Subcutaneous abdominal adipose tissue (tissue), 5 donors: Measurements from ENCODE around the gene DRD1.
"Not testable (repeated sequence)": the region's sequence is repeated elsewhere in the genome, so short reads cannot be mapped to it uniquely, and the experiment has no call there.

Experiments
- H3K27ac ChIP-seq: one replicate; pipeline ENCODE4 v1.7.0; 2013; ENCODE audit warnings: low read depth, mild to moderate bottlenecking, inconsistent platforms, low read length, moderate library complexity
- H3K27me3 ChIP-seq, 5 donors: one replicate each; pipeline ENCODE4 v1.7.0; 2013; ENCODE audit warnings: low read length in 5 of 5, inconsistent platforms in 1 of 5; ENCODE audit not compliant: control insufficient read depth in 5 of 5, insufficient read depth in 4 of 5
- H3K36me3 ChIP-seq, 5 donors: one replicate each; pipeline ENCODE4 v1.7.0; 2013; ENCODE audit warnings: low read length in 5 of 5; ENCODE audit not compliant: control insufficient read depth in 5 of 5, insufficient read depth in 5 of 5
- H3K4me1 ChIP-seq, 5 donors: one replicate each; pipeline ENCODE4 v1.7.0; 2013; ENCODE audit warnings: low read length in 5 of 5, mild to moderate bottlenecking in 3 of 5, moderate library complexity in 1 of 5; ENCODE audit not compliant: control insufficient read depth in 5 of 5, insufficient read depth in 5 of 5
- H3K4me3 ChIP-seq, 5 donors: one replicate each; pipeline ENCODE4 v1.7.0; 2013; ENCODE audit warnings: low read length in 5 of 5, low read depth in 1 of 5
- H3K9ac ChIP-seq, 5 donors: one replicate each; pipeline ENCODE4 v1.7.0; 2013; ENCODE audit warnings: low read length in 5 of 5, mild to moderate bottlenecking in 4 of 5, moderate library complexity in 3 of 5
- H3K9me3 ChIP-seq, 5 donors: one replicate each; pipeline ENCODE4 v1.7.0; 2013; ENCODE audit warnings: low read length in 5 of 5; ENCODE audit not compliant: control insufficient read depth in 5 of 5
- donor health status: healthy.
- donor health status: healthy.
- donor health status: healthy.
- donor health status: healthy.
- donor health status: healthy.

Gene DRD1

GRCh38 chr5:175438234-175438857 is 5.6 kb downstream of the DRD1 start:
- H3K9me3 ChIP-seq = no peaks in the 10 kb centered on the region
- no peak overlapping the region for H3K9ac ChIP-seq
- no peak overlapping the region for H3K27ac ChIP-seq
- H3K27me3 ChIP-seq = peaks cover 0 to 14% (median 0%) of the 10 kb centered on the region in 5 donors
- peaks cover 0 to 8% (median under 1%) of the 10 kb centered on the region in 5 donors for H3K4me1 ChIP-seq
- H3K36me3 ChIP-seq = no peaks in the 10 kb centered on the region
- H3K4me3 ChIP-seq = no peak overlapping the region

DNA sequence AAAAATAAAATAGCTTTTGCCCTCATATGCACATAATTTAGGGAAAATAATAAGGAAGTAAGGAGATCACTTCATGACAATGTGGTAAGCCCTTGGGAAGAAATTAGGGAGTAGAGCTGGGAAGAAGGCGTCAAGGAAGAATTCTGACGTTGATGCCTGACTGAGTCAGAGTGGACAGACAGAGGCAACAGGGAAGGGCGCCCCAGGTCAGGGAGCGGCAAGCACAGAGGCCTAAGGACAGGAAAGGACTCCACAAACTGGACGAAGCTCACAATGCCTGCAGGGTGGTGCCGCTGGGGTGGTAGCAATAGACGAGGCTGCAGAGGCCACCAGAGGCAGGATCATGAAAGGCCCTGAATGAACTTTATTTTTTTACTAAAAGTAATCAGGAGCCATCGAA is 7.6 kb downstream of the DRD1 start:
- Histone ChIP-seq H3K27me3 (no peaks in the 10 kb centered on the region), H3K27ac (no peak overlapping the region), H3K36me3 (no peaks in the 10 kb centered on the region), H3K4me3 (no peak overlapping the region), H3K9me3 (no peaks in the 10 kb centered on the region), H3K9ac (no peak overlapping the region), H3K4me1 (peaks cover 0 to 3% (median 0%) of the 10 kb centered on the region in 5 donors)

DNA sequence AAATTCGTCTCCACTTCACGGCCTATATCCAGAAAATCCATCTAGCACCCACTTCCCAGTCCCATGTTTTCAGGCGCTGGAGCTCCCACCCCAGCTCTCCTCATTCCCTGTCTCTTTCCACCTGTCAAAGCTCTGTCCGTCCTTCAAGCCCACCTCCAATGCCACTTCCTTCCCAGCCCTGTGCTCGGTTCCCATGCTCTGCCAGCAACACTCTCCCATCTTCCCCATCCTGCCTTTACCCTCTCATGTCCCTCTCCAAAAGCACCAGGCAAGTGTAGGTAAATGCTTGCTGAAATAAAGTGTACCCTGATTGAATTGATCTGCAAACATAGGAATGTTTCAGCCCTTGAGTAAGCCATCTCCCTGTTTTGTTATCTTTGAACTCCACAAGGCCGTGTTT is 9.2 kb downstream of the DRD1 start:
- H3K27me3 ChIP-seq = no peaks in the 10 kb centered on the region
- no peaks in the 10 kb centered on the region for H3K4me1 ChIP-seq
- H3K36me3 ChIP-seq = no peaks in the 10 kb centered on the region
- H3K9ac ChIP-seq = no peak overlapping the region
- H3K4me3 ChIP-seq = no peak overlapping the region
- H3K9me3 ChIP-seq = no peaks in the 10 kb centered on the region
- H3K27ac ChIP-seq = no peak overlapping the region

DNA sequence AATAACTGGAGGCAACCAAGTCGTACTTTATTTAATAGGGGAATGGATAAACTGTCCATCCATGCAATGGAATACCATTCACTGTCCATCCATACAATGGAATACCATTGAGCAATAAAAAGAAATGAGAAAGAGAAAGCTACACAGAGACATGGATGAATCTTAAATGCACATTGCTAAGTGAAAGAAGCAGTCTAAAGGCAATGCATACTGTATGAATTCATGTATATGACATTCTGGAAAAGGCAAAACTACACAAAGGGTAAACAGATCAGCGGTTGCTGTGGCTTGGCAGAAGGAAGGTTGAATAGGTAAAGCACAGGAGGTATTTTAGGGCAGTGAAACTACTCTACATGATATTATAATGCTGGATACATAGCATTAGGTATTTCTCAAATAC is 16.2 kb downstream of the DRD1 start:
- H3K9me3 ChIP-seq = no peaks in the 10 kb centered on the region
- H3K9ac ChIP-seq = no peak overlapping the region
- H3K27ac ChIP-seq = no peak overlapping the region
- H3K4me3 ChIP-seq = no peak overlapping the region
- H3K27me3 ChIP-seq = no peaks in the 10 kb centered on the region
- H3K4me1 ChIP-seq = no peaks in the 10 kb centered on the region
- no peaks in the 10 kb centered on the region for H3K36me3 ChIP-seq

GRCh38 chr5:175424594-175424993 is 19.4 kb downstream of the DRD1 start:
- H3K27me3 ChIP-seq, H3K4me1 ChIP-seq, H3K36me3 ChIP-seq, H3K9ac ChIP-seq, H3K9me3 ChIP-seq, H3K27ac ChIP-seq, H3K4me3 ChIP-seq: not testable (repeated sequence)

DNA sequence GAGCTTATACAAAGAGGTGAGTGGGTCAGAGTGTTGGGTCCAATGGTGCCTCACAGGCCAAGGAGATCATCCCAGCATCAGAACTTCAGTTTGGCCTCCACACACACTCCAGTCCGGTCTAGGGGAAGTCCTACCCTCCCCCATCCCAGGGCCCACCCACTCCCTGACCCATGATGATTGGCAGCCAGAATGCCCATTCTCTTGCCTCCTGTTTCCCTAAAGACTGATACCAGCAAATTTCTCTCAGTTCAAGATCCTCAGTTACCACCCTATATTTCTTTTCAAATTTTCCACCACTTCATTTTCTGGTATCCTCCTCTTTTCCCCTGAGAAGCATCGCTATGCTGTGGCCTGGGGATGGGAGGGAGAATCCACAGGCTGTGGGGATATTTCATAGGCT is 21.9 kb downstream of the DRD1 start:
- Histone ChIP-seq H3K27me3 (peaks cover 0 to 9% (median 0%) of the 10 kb centered on the region in 5 donors), H3K27ac (no peak overlapping the region), H3K36me3 (no peaks in the 10 kb centered on the region), H3K4me1 (no peaks in the 10 kb centered on the region), H3K9me3 (no peaks in the 10 kb centered on the region), H3K4me3 (no peak overlapping the region), H3K9ac (no peak overlapping the region)

- Histone ChIP-seq H3K9ac (no peak overlapping the region), H3K27me3 (peaks cover 0 to 9% (median 0%) of the 10 kb centered on the region in 5 donors)
Measured at GRCh38 chr5:175420383-175420782, 23.6 kb downstream of the DRD1 start.

DNA sequence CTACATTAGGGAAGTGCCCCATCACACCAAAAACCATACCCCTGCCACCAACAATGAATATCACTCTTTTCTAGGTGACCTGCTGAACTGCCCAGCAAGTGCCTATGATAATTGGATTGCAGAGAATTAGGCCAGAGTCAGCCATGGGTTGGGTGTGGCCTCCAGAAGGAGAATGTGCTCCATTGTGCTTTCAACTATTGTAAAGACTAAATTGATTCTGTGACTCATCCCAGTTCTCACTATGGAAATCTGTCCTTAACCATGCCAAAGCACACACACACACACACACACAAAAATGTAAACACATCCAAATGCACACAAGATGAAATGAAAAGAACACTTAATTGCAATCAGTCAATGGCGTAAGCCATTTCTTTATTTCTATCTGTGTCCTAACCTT is 25.7 kb downstream of the DRD1 start:
- Histone ChIP-seq H3K9me3 (peaks cover 0 to 5% (median 0%) of the 10 kb centered on the region in 5 donors), H3K9ac (no peak overlapping the region), H3K36me3 (no peaks in the 10 kb centered on the region), H3K27me3 (peaks cover 0 to 9% (median 0%) of the 10 kb centered on the region in 5 donors), H3K4me1 (peaks cover 0 to 10% (median 0%) of the 10 kb centered on the region in 5 donors), H3K4me3 (no peak overlapping the region), H3K27ac (no peak overlapping the region)

More at GRCh38 chr5:175420383-175420782, 23.6 kb downstream of the DRD1 start:
- H3K27ac ChIP-seq = no peak overlapping the region
- peaks cover 0 to under 1% (median 0%) of the 10 kb centered on the region in 5 donors for H3K4me1 ChIP-seq
- H3K9me3 ChIP-seq = peaks cover 0 to under 1% (median 0%) of the 10 kb centered on the region in 5 donors
- H3K36me3 ChIP-seq = no peaks in the 10 kb centered on the region
- H3K4me3 ChIP-seq = no peak overlapping the region

GRCh38 chr5:175417384-175417783 is 26.6 kb downstream of the DRD1 start:
- peaks cover 0 to 10% (median 0%) of the 10 kb centered on the region in 5 donors for H3K4me1 ChIP-seq
- peaks cover 0 to 5% (median 0%) of the 10 kb centered on the region in 5 donors for H3K9me3 ChIP-seq
- H3K36me3 ChIP-seq = no peaks in the 10 kb centered on the region
- peaks cover 0 to 9% (median 0%) of the 10 kb centered on the region in 5 donors for H3K27me3 ChIP-seq
- H3K9ac ChIP-seq = no peak overlapping the region
- no peak overlapping the region for H3K27ac ChIP-seq
- H3K4me3 ChIP-seq = no peak overlapping the region

- peaks cover 0 to 5% (median 0%) of the 10 kb centered on the region in 5 donors for H3K9me3 ChIP-seq
- H3K27ac ChIP-seq = no peak overlapping the region
- no peak overlapping the region for H3K4me3 ChIP-seq
- peaks cover 0 to 10% (median 0%) of the 10 kb centered on the region in 5 donors for H3K4me1 ChIP-seq
- H3K36me3 ChIP-seq = no peaks in the 10 kb centered on the region
- H3K9ac ChIP-seq = no peak overlapping the region
- peaks cover 0 to 6% (median 0%) of the 10 kb centered on the region in 5 donors for H3K27me3 ChIP-seq
Measured at GRCh38 chr5:175415303-175415702, 28.7 kb downstream of the DRD1 start.
